NCI-H446 treated with DMSO at 0.1 percent for 48 hours (cell line): Measurements from ENCODE around the gene SLC25A38.
"Not testable (repeated sequence)": the region's sequence is repeated elsewhere in the genome, so short reads cannot be mapped to it uniquely, and the experiment has no call there.

Experiments used
- DNase-seq: peaks from one replicate; lab custom pipeline; 2025; lab: John Stamatoyannopoulos, UW

The SLC25A38 gene

GRCh38 chr3:39383045-39383880, at the start of gene SLC25A38:
TSS of gene SLC25A38 (plus strand) at chr3:39383370. CDS start at chr3:39383725, 355 bp downstream.
- DNase-seq = no peak

- DNase-seq = no peak
These were observed 49.6 kb upstream of the SLC25A38 start for GRCh38 chr3:39333607-39334006.

GRCh38 chr3:39334205-39334604, 49.0 kb upstream of the SLC25A38 start:
- DNase-seq = no peak

GRCh38 chr3:39338201-39338600, 45.0 kb upstream of the SLC25A38 start:
- DNase-seq = no peak

GRCh38 chr3:39339086-39339485, 44.1 kb upstream of the SLC25A38 start:
- DNase-seq = no peak

- DNase-seq = no peak
These were observed 40.0 kb upstream of the SLC25A38 start for GRCh38 chr3:39343076-39343717.

GRCh38 chr3:39343760-39344159, 39.4 kb upstream of the SLC25A38 start:
- no peak for DNase-seq

GRCh38 chr3:39344746-39345344, 38.3 kb upstream of the SLC25A38 start:
- no peak for DNase-seq

- DNase-seq = no peak
These were observed 36.2 kb upstream of the SLC25A38 start for GRCh38 chr3:39346785-39347585.

- DNase-seq = no peak
These were observed 35.6 kb upstream of the SLC25A38 start for GRCh38 chr3:39347586-39347876.

GRCh38 chr3:39349080-39349479, 34.1 kb upstream of the SLC25A38 start:
- DNase-seq = no peak

- no peak for DNase-seq
These were observed 32.5 kb upstream of the SLC25A38 start for GRCh38 chr3:39350714-39351113.

- not testable (repeated sequence) for DNase-seq
These were observed 32.0 kb upstream of the SLC25A38 start for GRCh38 chr3:39351134-39351533.

- not testable (repeated sequence) for DNase-seq
These were observed 29.8 kb upstream of the SLC25A38 start for GRCh38 chr3:39353168-39353927.

- no peak for DNase-seq
These were observed 24.8 kb upstream of the SLC25A38 start for GRCh38 chr3:39358333-39358732.

GRCh38 chr3:39361252-39361927, 21.8 kb upstream of the SLC25A38 start:
- no peak for DNase-seq

GRCh38 chr3:39362192-39362591, 21.0 kb upstream of the SLC25A38 start:
- DNase-seq = no peak

- no peak for DNase-seq
These were observed 20.4 kb upstream of the SLC25A38 start for GRCh38 chr3:39362812-39363211.

- not testable (repeated sequence) for DNase-seq
These were observed 12.7 kb upstream of the SLC25A38 start for GRCh38 chr3:39370450-39370849.

- DNase-seq = no peak
These were observed 10.3 kb upstream of the SLC25A38 start for GRCh38 chr3:39372833-39373232.
